OCI-LY3 (cell line): ENCODE data around the gene BICDL2.
"Not testable (repeated sequence)": the region's sequence is repeated elsewhere in the genome, so short reads cannot be mapped to it uniquely, and the experiment has no call there.

Experiments
- H2AFZ ChIP-seq: fragments of 200-600, 300-600 bp; shearing (Covaris generic); 2 replicates; pipeline ENCODE4 v1.6.0; 2014; ENCODE audit warnings: antibody characterized with exemption, low read depth, low read length
- H3K27ac ChIP-seq: fragments of 200-600, 300-600 bp; sonication (generic); 2 replicates; pipeline ENCODE4 v1.5.1; 2014; ENCODE audit warnings: mild to moderate bottlenecking, low read length, moderate library complexity, mixed read lengths
- H3K27me3 ChIP-seq: fragments of 200-600, 300-600 bp; sonication (generic); 2 replicates; pipeline ENCODE4 v1.6.1; 2014; ENCODE audit warnings: low read depth, low read length, mixed read lengths
- H3K36me3 ChIP-seq: fragments of 200-600, 300-600 bp; sonication (generic); replicated peaks from 2 replicates; pipeline ENCODE3; 2014; ENCODE audit warnings: low read depth, low read length, mixed read lengths
- H3K4me1 ChIP-seq: fragments of 300-600, 200-600 bp; sonication (generic); 2 replicates; pipeline ENCODE4 v1.6.1; 2014; ENCODE audit warnings: low read length, mixed read lengths
- H3K4me2 ChIP-seq: fragments of 200-600, 300-600 bp; sonication (generic); 2 replicates; pipeline ENCODE4 v1.6.1; 2014; ENCODE audit warnings: low read length, mixed read lengths
- H3K4me3 ChIP-seq: fragments of 300-600, 200-600 bp; sonication (generic); 2 replicates; pipeline ENCODE4 v1.5.1; 2014; ENCODE audit warnings: antibody characterized with exemption, mild to moderate bottlenecking, low read length, moderate library complexity
- H3K79me2 ChIP-seq: fragments of 300-600, 200-600 bp; shearing (Covaris generic); 2 replicates; pipeline ENCODE4 v1.6.1; 2014; ENCODE audit warnings: mild to moderate bottlenecking, low read length, mixed read lengths
- H3K9ac ChIP-seq: fragments of 300-600, 200-600 bp; shearing (Covaris generic); 2 replicates; pipeline ENCODE4 v1.6.0; 2014; ENCODE audit warnings: mild to moderate bottlenecking, low read length, moderate library complexity
- H3K9me3 ChIP-seq: fragments of 200-600, 300-600 bp; shearing (Covaris generic); 2 replicates; pipeline ENCODE4 v1.6.1; 2014; ENCODE audit warnings: low read length, mixed read lengths; ENCODE audit not compliant: insufficient read depth
- H4K20me1 ChIP-seq: fragments of 200-600, 300-600 bp; sonication (generic); 2 replicates; pipeline ENCODE4 v1.6.1; 2016; ENCODE audit warnings: low read length, mixed read lengths; ENCODE audit not compliant: insufficient read depth
- EZH2phosphoT487 ChIP-seq: fragments of 200-600 bp; shearing (Covaris generic); IDR thresholded peaks from 2 replicates; pipeline ENCODE4 v1.6.1; 2018; ENCODE audit warnings: antibody characterized with exemption, mixed run types, low read depth
- TF ChIP-seq, protein P1 (sequence below): fragments of 200-600, 300-600 bp; sonication (generic); IDR thresholded peaks from 2 replicates; pipeline ENCODE4 v1.5.1; 2014; ENCODE audit warnings: antibody characterized with exemption, low read length, low read depth

The BICDL2 gene

DNA sequence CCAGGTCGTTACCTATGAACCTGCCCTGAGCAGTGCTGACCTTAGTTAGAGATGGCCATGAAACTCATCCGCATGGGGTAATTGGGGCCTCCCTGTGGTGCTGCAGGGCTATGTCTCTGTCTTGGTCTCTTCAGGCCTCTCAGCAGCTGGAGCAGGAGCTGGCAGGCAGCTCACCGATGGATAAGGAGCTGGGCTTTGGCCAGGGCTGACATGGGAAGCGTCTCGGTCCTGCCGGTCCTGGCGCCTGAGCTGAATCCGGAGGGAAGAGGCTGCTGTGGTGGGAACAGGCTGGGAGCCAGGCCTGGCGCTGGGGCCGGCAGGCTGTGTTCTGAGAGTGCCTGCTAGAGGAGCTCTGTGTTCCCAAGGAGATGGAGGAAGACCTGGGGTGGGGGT is 38.8 kb upstream of the BICDL2 start:
- no peak for TF ChIP-seq EZH2phosphoT487
- TF ChIP-seq, protein P1, sequence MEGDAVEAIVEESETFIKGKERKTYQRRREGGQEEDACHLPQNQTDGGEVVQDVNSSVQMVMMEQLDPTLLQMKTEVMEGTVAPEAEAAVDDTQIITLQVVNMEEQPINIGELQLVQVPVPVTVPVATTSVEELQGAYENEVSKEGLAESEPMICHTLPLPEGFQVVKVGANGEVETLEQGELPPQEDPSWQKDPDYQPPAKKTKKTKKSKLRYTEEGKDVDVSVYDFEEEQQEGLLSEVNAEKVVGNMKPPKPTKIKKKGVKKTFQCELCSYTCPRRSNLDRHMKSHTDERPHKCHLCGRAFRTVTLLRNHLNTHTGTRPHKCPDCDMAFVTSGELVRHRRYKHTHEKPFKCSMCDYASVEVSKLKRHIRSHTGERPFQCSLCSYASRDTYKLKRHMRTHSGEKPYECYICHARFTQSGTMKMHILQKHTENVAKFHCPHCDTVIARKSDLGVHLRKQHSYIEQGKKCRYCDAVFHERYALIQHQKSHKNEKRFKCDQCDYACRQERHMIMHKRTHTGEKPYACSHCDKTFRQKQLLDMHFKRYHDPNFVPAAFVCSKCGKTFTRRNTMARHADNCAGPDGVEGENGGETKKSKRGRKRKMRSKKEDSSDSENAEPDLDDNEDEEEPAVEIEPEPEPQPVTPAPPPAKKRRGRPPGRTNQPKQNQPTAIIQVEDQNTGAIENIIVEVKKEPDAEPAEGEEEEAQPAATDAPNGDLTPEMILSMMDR, result no peak
- Histone ChIP-seq H3K27me3 (peaks cover 6% of the 10 kb centered on the region; the same call in 1 of the 2 replicates), H3K4me2 (no peak overlapping the region), H3K9me3 (no peaks in the 10 kb centered on the region), H3K79me2 (no peaks in the 10 kb centered on the region), H2AFZ (no peak overlapping the region), H3K4me1 (no peaks in the 10 kb centered on the region), H4K20me1 (no peaks in the 10 kb centered on the region), H3K36me3 (no peaks in the 10 kb centered on the region), H3K27ac (no peak overlapping the region), H3K4me3 (no peak overlapping the region), H3K9ac (no peak overlapping the region)

DNA sequence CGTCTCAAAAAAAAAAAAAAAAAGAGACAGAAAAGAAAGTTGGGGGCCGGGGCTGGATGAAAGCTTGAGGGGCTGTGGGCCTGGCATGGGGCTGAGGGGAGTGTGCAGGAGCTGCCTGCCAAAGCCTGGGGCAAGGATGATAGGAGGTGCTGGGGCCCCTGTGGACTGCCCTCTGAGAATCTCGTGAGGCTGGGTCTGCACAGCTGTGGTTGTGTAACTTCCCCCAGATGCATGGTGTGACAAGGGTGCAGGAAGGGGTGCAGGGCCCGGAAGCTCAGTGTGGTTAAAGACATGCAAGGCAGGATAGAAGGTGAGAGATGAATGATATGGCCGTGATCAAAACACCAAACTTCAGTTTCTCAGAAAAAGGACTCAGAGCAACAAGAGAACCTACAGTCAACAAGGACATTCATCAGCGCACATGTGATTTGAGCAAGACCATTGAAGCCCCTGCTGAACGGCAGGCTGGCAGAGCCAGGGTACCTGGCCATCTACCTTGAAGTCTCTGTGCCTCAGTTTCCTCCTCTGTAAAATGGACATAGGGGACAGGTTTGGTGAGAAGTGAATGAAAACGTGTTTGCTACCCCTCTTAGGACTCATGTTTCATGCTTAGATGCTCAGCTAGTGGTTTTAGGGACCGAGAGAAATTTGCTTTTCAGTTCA is 38.2 kb upstream of the BICDL2 start:
- no peak overlapping the region for H2AFZ ChIP-seq
- no peak overlapping the region for H3K9ac ChIP-seq
- no peaks in the 10 kb centered on the region for H3K9me3 ChIP-seq
- no peaks in the 10 kb centered on the region for H3K36me3 ChIP-seq
- TF ChIP-seq, protein P1, result no peak
- TF ChIP-seq EZH2phosphoT487, result no peak
- H3K27ac ChIP-seq, result no peak overlapping the region
- H3K27me3 ChIP-seq, result peaks cover 6% of the 10 kb centered on the region; the same call in 1 of the 2 replicates
- H3K79me2 ChIP-seq, result no peaks in the 10 kb centered on the region
- H3K4me3 ChIP-seq, result no peak overlapping the region
- no peak overlapping the region for H3K4me2 ChIP-seq
- no peaks in the 10 kb centered on the region for H3K4me1 ChIP-seq
- no peaks in the 10 kb centered on the region for H4K20me1 ChIP-seq

DNA sequence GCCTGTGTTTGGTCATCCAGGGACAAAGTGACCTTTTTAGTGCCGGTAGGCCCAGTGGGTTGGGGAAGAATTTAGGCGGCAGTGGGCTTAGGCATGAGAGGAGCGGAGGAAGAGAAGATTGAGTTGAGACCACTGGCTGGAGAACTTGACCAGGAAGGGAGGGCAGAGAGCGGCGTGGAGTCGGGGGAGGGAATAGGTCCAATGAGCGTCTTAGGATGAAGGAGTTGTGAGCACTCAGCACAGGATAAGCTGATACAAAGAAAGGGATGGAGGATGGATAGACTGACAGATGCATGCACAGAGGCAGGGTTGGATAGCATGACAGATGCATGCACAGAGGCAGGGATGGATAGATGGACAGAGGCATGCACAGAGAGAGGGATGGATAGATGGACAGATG is 36.7 kb upstream of the BICDL2 start:
- Histone ChIP-seq H3K36me3 (no peaks in the 10 kb centered on the region), H3K9ac (no peak overlapping the region), H3K9me3 (no peaks in the 10 kb centered on the region), H4K20me1 (no peaks in the 10 kb centered on the region), H3K4me2 (no peak overlapping the region), H3K4me1 (no peaks in the 10 kb centered on the region), H3K4me3 (no peak overlapping the region), H2AFZ (no peak overlapping the region), H3K79me2 (no peaks in the 10 kb centered on the region), H3K27ac (no peak overlapping the region), H3K27me3 (peaks cover 6% of the 10 kb centered on the region; the same call in 1 of the 2 replicates)
- no peak for TF ChIP-seq EZH2phosphoT487
- TF ChIP-seq, protein P1, result no peak

DNA sequence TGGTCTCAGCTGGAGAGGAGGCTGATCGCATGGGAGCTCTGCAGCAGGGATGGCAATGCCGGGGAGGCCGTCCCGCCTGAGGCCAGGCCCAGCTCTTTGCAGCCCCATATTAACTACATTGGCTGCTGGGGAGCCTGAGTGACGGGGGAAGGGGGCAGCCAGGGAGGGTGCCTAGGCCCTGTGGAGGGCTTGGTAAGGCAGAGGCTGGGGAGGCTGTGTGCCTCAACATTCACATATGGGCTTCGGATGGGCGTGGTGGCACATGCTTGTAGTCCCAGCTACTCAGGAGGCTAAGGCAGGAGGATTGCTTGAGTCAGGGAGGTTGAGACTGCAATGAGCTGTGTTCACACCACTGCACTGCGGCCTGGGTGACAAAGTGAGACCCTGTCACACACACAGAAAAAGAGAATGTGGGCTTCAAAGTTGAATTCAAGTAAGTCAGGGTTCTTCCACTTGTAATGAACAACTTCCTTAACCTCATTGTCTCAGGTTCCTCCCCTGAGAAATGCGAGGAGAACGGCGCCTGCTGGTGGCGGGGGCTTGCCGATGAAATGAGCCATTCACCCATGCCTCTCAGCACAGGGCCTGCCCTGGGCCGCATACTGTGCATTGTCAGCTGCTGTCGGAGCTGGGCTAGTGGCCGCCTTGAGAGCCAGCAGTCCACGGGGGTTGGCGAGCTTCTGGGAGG is 36.0 kb upstream of the BICDL2 start:
- H3K4me3 ChIP-seq, H3K4me2 ChIP-seq, H3K9ac ChIP-seq, H3K4me1 ChIP-seq, H3K27me3 ChIP-seq, H3K27ac ChIP-seq, H2AFZ ChIP-seq, H3K36me3 ChIP-seq, H4K20me1 ChIP-seq, H3K9me3 ChIP-seq, H3K79me2 ChIP-seq: not testable (repeated sequence)

DNA sequence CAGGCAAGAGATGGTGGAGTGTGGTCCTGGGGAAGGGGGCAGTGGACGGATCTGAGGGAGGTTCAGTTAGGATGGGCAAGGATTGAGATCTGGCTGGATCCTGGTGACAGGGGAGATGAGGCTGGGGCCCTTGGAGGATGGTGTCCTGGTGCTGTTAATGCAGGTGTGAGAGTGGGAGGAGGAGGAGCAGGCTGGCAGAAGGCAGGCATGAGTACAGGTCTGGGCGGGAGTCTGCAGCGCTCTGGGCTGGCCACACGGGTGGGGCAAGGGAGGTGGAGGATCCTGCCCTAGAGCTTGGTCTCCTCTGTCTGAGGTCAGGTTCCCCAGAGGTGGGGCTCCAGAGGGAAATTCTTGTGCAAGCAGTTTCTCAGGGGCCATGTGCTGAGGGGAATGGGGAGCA is 35.4 kb upstream of the BICDL2 start:
- H4K20me1 ChIP-seq, H2AFZ ChIP-seq, H3K9me3 ChIP-seq, H3K4me2 ChIP-seq, H3K4me1 ChIP-seq, H3K27me3 ChIP-seq, H3K27ac ChIP-seq, H3K9ac ChIP-seq, H3K36me3 ChIP-seq, H3K4me3 ChIP-seq, H3K79me2 ChIP-seq: not testable (repeated sequence)
